Esophagus (tissue), 2 donors: ENCODE results near the gene SCN8A. TPM values are rescaled to one million over a fixed set of nuclear protein-coding genes. Genes with fewer than 3 reads are reported as not detected.

Experiments used
- H3K27ac ChIP-seq, 2 donors: one replicate each; pipeline ENCODE4 v1.5.1; 2013; ENCODE audit warnings: low read depth in 2 of 2, mild to moderate bottlenecking in 2 of 2, inconsistent platforms in 1 of 2, low read length in 1 of 2, moderate library complexity in 1 of 2
- H3K27me3 ChIP-seq, 2 donors: one replicate each; pipeline ENCODE4 v1.6.1; 2013; ENCODE audit warnings: low read length in 2 of 2, control low read depth in 1 of 2, mild to moderate bottlenecking in 1 of 2; ENCODE audit not compliant: insufficient read depth in 2 of 2, control insufficient read depth in 1 of 2
- H3K36me3 ChIP-seq, 2 donors: one replicate each; pipeline ENCODE4 v1.6.1; 2013; ENCODE audit warnings: low read length in 1 of 2; ENCODE audit not compliant: control insufficient read depth in 2 of 2, insufficient read depth in 2 of 2
- H3K4me1 ChIP-seq, 2 donors: one replicate each; pipeline ENCODE4 v1.6.1; 2013; ENCODE audit warnings: low read length in 1 of 2; ENCODE audit not compliant: control insufficient read depth in 2 of 2, insufficient read depth in 2 of 2
- H3K4me3 ChIP-seq, 2 donors: one replicate each; pipeline ENCODE4 v1.5.1; 2013; ENCODE audit warnings: low read length in 2 of 2, mild to moderate bottlenecking in 2 of 2, low read depth in 1 of 2, moderate library complexity in 1 of 2
- H3K9me3 ChIP-seq, 2 donors: one replicate each; pipeline ENCODE4 v1.6.1; 2013; ENCODE audit warnings: mild to moderate bottlenecking in 2 of 2, low read depth in 1 of 2, low read length in 1 of 2, moderate library complexity in 1 of 2; ENCODE audit not compliant: control insufficient read depth in 2 of 2, insufficient read depth in 1 of 2
- WGBS, 2 donors: extraction: QIAGEN DNeasy Blood & Tissue Kit; methylation state at CpG; one replicate each; pipeline ENCODE4 v1.1.7; 2013; 5-methylcytosine and 5-hydroxymethylcytosine counted together
- polyA plus RNA-seq, 2 donors: library from polyadenylated mRNA; stranded (reverse); fragments of 200-250 nt; gene quantifications; one replicate each; pipeline ENCODE4 v1.2.3, GENCODE V29; 2013
- donor health status: healthy with polysubstance abuse.
- donor health status: Bipolar disorder and iron deficiency.

Gene SCN8A
- polyA plus RNA-seq, 2 donors, result 0.09 to 0.14 TPM

GRCh38 chr12:51846911-51847642, 256.0 kb downstream of the SCN8A start:
- peak overlapping the region; percentile 41 to 44 for H3K4me3 ChIP-seq
- H3K9me3 ChIP-seq, result no peaks in the 10 kb centered on the region
- peaks cover 4 to 7% of the 10 kb centered on the region in 2 donors for H3K4me1 ChIP-seq
- H3K27me3 ChIP-seq, result peaks cover 0 to 14% of the 10 kb centered on the region in 2 donors
- no peaks in the 10 kb centered on the region for H3K36me3 ChIP-seq
- peak overlapping the region in 1 of 2 donors; percentile 10 for H3K27ac ChIP-seq
- 2 to 3% methylated on average over 54 to 59 of the region's 59 CpGs for WGBS, 2 donors

GRCh38 chr12:51847643-51848325, 256.8 kb downstream of the SCN8A start:
- 1 to 3% methylated on average over 26 to 40 of the region's 40 CpGs for WGBS, 2 donors
- Histone ChIP-seq H3K9me3 (no peaks in the 10 kb centered on the region), H3K27ac (peak overlapping the region in 1 of 2 donors; percentile 10), H3K4me3 (peak overlapping the region; percentile 24 to 44), H3K27me3 (peaks cover 0 to 14% of the 10 kb centered on the region in 2 donors), H3K36me3 (no peaks in the 10 kb centered on the region), H3K4me1 (peaks cover 4 to 7% of the 10 kb centered on the region in 2 donors)

- Histone ChIP-seq H3K4me1 (peaks cover 4 to 7% of the 10 kb centered on the region in 2 donors), H3K36me3 (no peaks in the 10 kb centered on the region), H3K27ac (peak within 1 kb of the TSS in 1 of 2 donors; percentile 10), H3K27me3 (peaks cover 0 to 14% of the 10 kb centered on the region in 2 donors), H3K4me3 (peak within 1 kb of the TSS; percentile 24 to 44), H3K9me3 (no peaks in the 10 kb centered on the region)
- WGBS, 2 donors, result 5% methylated on average over 38 to 51 of the region's 51 CpGs
These were observed 257.3 kb downstream of the SCN8A start, which contains the start of gene FIGNL2 for GRCh38 chr12:51848326-51848727. FIGNL2 (minus strand) TSS chr12:51848718; CDS start chr12:51822413, 26,305 bp downstream.

GRCh38 chr12:51848841-51849735, 258.1 kb downstream of the SCN8A start:
- H3K4me1 ChIP-seq, result peaks cover 4 to 7% of the 10 kb centered on the region in 2 donors
- H3K27me3 ChIP-seq, result peaks cover 0 to 14% of the 10 kb centered on the region in 2 donors
- no peaks in the 10 kb centered on the region for H3K36me3 ChIP-seq
- H3K4me3 ChIP-seq, result no peak overlapping the region
- WGBS, 2 donors, result 43 to 58% methylated on average over 41 to 53 of the region's 57 CpGs
- H3K9me3 ChIP-seq, result no peaks in the 10 kb centered on the region
- H3K27ac ChIP-seq, result no peak overlapping the region

GRCh38 chr12:51850081-51850964, 259.3 kb downstream of the SCN8A start:
- Histone ChIP-seq H3K9me3 (no peaks in the 10 kb centered on the region), H3K4me1 (peaks cover 4 to 7% of the 10 kb centered on the region in 2 donors), H3K36me3 (no peaks in the 10 kb centered on the region), H3K27ac (peak overlapping the region in 1 of 2 donors; percentile 11), H3K4me3 (no peak overlapping the region), H3K27me3 (peaks cover 0 to 12% of the 10 kb centered on the region in 2 donors)
- 72 to 79% methylated on average over 8 of the region's 8 CpGs for WGBS, 2 donors

GRCh38 chr12:51850965-51851299, 259.9 kb downstream of the SCN8A start:
- Histone ChIP-seq H3K4me3 (no peak overlapping the region), H3K9me3 (no peaks in the 10 kb centered on the region), H3K27ac (peak overlapping the region in 1 of 2 donors; percentile 11), H3K27me3 (peaks cover 3 to 12% of the 10 kb centered on the region in 2 donors), H3K36me3 (no peaks in the 10 kb centered on the region), H3K4me1 (peaks cover 6 to 7% of the 10 kb centered on the region in 2 donors)
- 89 to 95% methylated on average over 4 of the region's 4 CpGs for WGBS, 2 donors

GRCh38 chr12:51851413-51852124, 260.5 kb downstream of the SCN8A start:
- Histone ChIP-seq H3K27ac (no peak overlapping the region), H3K36me3 (no peaks in the 10 kb centered on the region), H3K27me3 (peaks cover 3 to 6% of the 10 kb centered on the region in 2 donors), H3K9me3 (no peaks in the 10 kb centered on the region), H3K4me3 (no peak overlapping the region), H3K4me1 (peaks cover 3 to 7% of the 10 kb centered on the region in 2 donors)
- 51 to 53% methylated on average over 8 of the region's 8 CpGs for WGBS, 2 donors

GRCh38 chr12:51852404-51853137, 261.5 kb downstream of the SCN8A start:
- peaks cover 0 to 5% of the 10 kb centered on the region in 2 donors for H3K4me1 ChIP-seq
- 79 to 87% methylated on average over 5 of the region's 5 CpGs for WGBS, 2 donors
- no peaks in the 10 kb centered on the region for H3K36me3 ChIP-seq
- H3K27me3 ChIP-seq, result peaks cover 3% of the 10 kb centered on the region in 2 donors
- no peaks in the 10 kb centered on the region for H3K9me3 ChIP-seq
- no peak overlapping the region for H3K4me3 ChIP-seq
- no peak overlapping the region for H3K27ac ChIP-seq
